SU-DHL-6 (cell line): ENCODE data around the gene DNAJA2.

Source experiments
- CTCF ChIP-seq: fragments of 200-600 bp; sonication (generic); IDR thresholded peaks from one replicate; pipeline ENCODE4 v1.5.1; 2017; ENCODE audit warnings: antibody characterized with exemption, mild to moderate bottlenecking, low read length, moderate library complexity; ENCODE audit not compliant: insufficient read depth, poor library complexity, severe bottlenecking
- EZH2phosphoT487 ChIP-seq: fragments of 200-600 bp; sonication (generic), shearing (Covaris generic); conservative IDR thresholded peaks from 2 replicates; pipeline ENCODE4 v1.6.1; 2018; ENCODE audit warnings: mild to moderate bottlenecking, antibody characterized with exemption, low read length, moderate library complexity, mixed read lengths

- no peak for TF ChIP-seq CTCF
- no peak for TF ChIP-seq EZH2phosphoT487
Observed at GRCh38 chr16:46950009-46950408, 23.5 kb downstream of the DNAJA2 start.
